ENCODE measurements around the gene ESPL1. TPM values are rescaled to one million over a fixed set of nuclear protein-coding genes. Genes with fewer than 3 reads are reported as not detected.
"Not testable (repeated sequence)": the region's sequence is repeated elsewhere in the genome, so short reads cannot be mapped to it uniquely, and the experiment has no call there.

Gene ESPL1
- total RNA-seq, 8 experiments from 2014 or later = 0.50 to 15.2 (median 0.66) TPM

DNA sequence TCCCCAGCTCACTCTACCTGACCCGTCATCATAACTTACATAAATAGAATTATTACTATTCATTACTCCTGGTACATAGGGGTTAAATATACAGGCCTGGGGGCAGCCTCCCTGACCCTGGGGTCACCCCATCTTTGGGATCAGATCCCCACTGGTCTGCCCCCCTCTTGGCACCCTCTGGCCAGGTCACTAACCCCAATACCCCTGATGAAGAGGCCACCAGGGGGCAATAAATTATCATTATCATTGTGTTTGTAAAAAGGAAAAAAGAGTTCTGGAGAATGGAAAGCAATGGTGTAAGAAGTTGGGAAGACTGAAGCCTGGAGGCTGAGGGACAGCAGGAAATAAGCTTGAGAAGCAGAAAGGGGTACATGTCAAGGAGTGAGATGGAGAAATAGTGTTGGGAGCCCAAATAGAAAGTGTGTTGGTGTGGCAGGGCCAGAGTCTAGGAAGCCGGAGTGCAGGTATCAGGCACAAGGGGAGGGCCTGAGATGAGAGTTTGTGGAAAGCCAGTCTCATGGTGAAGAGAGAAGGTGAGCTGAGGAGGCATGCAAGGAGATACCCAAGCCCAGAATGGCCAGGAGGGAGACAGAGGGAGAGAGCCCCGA lies 59.4 kb downstream of the ESPL1 start:
- 67 to 100% (median 91%) methylated on average over 1 to 3 of the region's 3 CpGs; no CpG with 5 or more reads in 2 of the 10 experiments for WGBS, 10 experiments
- in situ Hi-C loops (cut with MboI; ENCODE audit: low pct_unique_long_range_greater_than_20kb in 2 of 9, low sequenced_read_pairs in 9 of 9, unreplicated experiment in 9 of 9) = loop anchor here in 3 of 9 experiments (25.0 kb wide), 2 partner anchors 110 to 185 kb away; partner anchors contain the start of genes NPFF (in 2 of the 3), TARBP2 (in 2 of the 3) and PRR13 (in 1 of the 3)
- H3K4me1 ChIP-seq (replicated peaks in 1 of 2) = peaks cover 12 to 15% of the 10 kb centered on the region in 2 donors
- H3K4me3 ChIP-seq = no peak overlapping the region
- no peak overlapping the region for H3K27ac ChIP-seq
- no peak for ATAC-seq (replicated peaks in 6 of 8)

DNA sequence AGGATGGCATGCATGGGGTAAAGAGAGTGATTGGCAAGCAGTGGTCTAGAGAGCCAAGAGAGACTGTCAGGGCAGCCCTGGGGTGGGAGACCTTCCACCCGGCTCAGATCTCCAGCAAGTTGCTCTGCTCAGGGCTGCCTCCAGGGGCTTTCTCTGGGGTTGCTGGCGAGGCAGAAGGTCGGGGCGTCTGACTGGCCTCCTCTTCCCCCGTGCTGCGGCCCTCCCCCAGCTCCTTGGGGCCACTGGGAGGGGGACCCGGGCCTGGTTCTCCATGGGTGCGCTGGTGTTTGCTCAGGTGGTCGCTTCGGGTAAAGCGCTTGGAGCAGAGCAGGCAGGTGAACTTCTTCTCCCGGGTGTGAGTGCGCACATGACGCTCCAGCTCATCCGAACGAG lies 59.9 kb downstream of the ESPL1 start:
- in situ Hi-C loops (cut with MboI; ENCODE audit: low pct_unique_long_range_greater_than_20kb in 2 of 9, low sequenced_read_pairs in 9 of 9, unreplicated experiment in 9 of 9) = loop anchor here in 3 of 9 experiments (25.0 kb wide), 2 partner anchors 109 to 184 kb away; partner anchors contain the start of genes NPFF (in 2 of the 3), TARBP2 (in 2 of the 3) and PRR13 (in 1 of the 3)
- H3K4me1 ChIP-seq (replicated peaks in 1 of 2) = peaks cover 12 to 15% of the 10 kb centered on the region in 2 donors
- no peak overlapping the region for H3K27ac ChIP-seq
- ATAC-seq (replicated peaks in 6 of 8) = no peak
- no peak overlapping the region for H3K4me3 ChIP-seq
- WGBS, 10 experiments = 0 to 50% (median 26%) methylated on average over 1 to 4 of the region's 16 CpGs; no CpG with 5 or more reads in 7 of the 10 experiments

DNA sequence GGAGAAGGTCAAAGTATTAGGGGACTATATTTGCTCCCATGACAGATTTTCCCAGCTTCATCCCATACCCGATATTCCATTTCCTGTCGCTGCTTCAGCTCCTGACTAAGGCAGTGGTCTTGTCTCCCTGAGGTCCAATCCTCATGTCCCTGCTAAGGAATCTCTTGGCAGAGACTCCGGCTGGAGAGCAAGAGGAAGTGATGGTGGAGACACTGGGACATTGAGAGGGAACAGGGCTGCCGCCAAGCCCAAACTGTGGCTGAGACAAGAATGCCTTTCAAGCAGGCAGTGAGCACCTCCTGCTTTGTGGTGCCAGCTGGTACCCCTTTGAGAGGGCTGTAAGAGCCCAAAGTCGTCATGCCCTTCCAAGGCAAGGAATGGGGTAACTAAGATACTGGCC lies 62.6 kb downstream of the ESPL1 start:
- in situ Hi-C loops (cut with MboI; ENCODE audit: low pct_unique_long_range_greater_than_20kb in 2 of 9, low sequenced_read_pairs in 9 of 9, unreplicated experiment in 9 of 9) = loop anchor here in 3 of 9 experiments (25.0 kb wide), 2 partner anchors 107 to 182 kb away; partner anchors contain the start of genes NPFF (in 2 of the 3), TARBP2 (in 2 of the 3) and PRR13 (in 1 of the 3)
- H3K27ac ChIP-seq = no peak overlapping the region
- H3K4me1 ChIP-seq (replicated peaks in 1 of 2) = peaks cover 0 to 4% of the 10 kb centered on the region in 2 donors
- no peak overlapping the region for H3K4me3 ChIP-seq
- ATAC-seq (replicated peaks in 6 of 8) = no peak
- 65 to 93% (median 80%) methylated on average over 1 to 5 of the region's 5 CpGs; no CpG with 5 or more reads in 3 of the 10 experiments for WGBS, 10 experiments

DNA sequence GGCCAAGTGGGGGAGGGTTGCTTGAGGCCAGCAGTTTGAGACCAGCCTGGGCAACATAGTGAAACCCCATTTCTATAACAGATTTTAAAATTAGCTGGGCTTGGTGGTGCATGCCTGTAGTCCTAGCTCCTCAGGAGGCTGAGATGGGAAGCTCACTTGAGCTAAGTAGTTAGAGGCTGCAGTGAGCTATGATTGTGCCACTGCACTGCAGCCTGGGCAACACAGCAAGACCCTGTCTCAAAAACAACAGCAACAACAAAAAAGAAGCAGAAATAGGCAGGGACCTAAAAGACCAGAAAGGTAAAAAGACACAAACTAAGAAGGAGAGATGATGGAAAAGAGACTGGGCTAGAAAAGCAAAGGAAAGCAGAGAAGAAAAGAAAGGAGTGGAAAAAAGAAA lies 64.2 kb downstream of the ESPL1 start:
- ATAC-seq (replicated peaks in 6 of 8); H3K4me3 ChIP-seq; H3K4me1 ChIP-seq (replicated peaks in 1 of 2); H3K27ac ChIP-seq: not testable (repeated sequence)
- in situ Hi-C loops (cut with MboI; ENCODE audit: low pct_unique_long_range_greater_than_20kb in 2 of 9, low sequenced_read_pairs in 9 of 9, unreplicated experiment in 9 of 9) = loop anchor here in 3 of 9 experiments (25.0 kb wide), 2 partner anchors 105 to 180 kb away; partner anchors contain the start of genes NPFF (in 2 of the 3), TARBP2 (in 2 of the 3) and PRR13 (in 1 of the 3)

DNA sequence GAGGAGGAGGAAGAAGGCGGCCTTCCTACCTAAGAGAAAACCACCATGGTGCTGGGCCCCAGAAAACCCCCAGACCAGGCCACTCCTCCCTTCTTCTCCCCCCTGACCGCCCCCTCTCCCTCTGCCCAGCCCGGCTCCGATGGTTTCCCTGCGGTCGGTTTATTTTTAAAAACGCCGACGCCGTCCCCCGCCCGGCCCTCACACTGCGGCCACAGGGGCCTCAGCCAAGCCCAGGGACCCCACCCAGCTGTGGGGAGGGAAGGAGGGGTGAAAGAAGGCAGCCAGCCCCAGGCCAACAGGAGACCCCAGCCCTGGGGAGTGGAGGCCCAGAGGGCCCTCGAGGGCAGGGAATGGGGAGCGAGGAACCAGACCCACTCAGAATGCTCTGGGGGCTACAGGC lies 64.6 kb downstream of the ESPL1 start:
- Histone ChIP-seq H3K4me3 (no peak overlapping the region), H3K27ac (no peak overlapping the region), H3K4me1 (replicated peaks in 1 of 2) (no peaks in the 10 kb centered on the region)
- in situ Hi-C loops (cut with MboI; ENCODE audit: low pct_unique_long_range_greater_than_20kb in 2 of 9, low sequenced_read_pairs in 9 of 9, unreplicated experiment in 9 of 9) = loop anchor here in 3 of 9 experiments (25.0 kb wide), 2 partner anchors 105 to 180 kb away; partner anchors contain the start of genes NPFF (in 2 of the 3), TARBP2 (in 2 of the 3) and PRR13 (in 1 of the 3)
- WGBS, 10 experiments = 26 to 90% (median 63%) methylated on average over 1 to 8 of the region's 15 CpGs; no CpG with 5 or more reads in 4 of the 10 experiments
- no peak for ATAC-seq (replicated peaks in 6 of 8)

DNA sequence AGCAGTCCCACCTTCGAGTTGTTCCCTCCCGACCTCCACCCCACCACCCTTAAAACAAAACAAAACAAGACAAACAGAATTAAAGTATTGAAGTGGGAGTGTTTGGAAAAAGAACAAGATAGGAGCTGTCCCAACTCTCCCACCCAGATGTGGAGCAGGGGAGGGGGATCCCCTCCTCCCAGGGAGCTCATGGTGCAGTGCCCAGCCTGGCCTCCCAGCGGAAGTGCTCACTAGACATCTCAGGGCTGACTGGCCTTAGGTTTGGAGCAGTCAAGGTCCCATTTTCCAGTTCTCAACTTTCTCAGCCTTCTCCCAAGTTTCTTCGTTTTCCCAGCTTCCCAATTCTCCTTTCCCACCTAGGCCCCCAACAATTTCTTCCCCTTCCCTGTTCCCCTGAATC lies 65.2 kb downstream of the ESPL1 start:
- Histone ChIP-seq H3K4me1 (replicated peaks in 1 of 2) (no peaks in the 10 kb centered on the region), H3K4me3 (no peak overlapping the region), H3K27ac (no peak overlapping the region)
- no peak for ATAC-seq (replicated peaks in 6 of 8)
- in situ Hi-C loops (cut with MboI; ENCODE audit: low pct_unique_long_range_greater_than_20kb in 2 of 9, low sequenced_read_pairs in 9 of 9, unreplicated experiment in 9 of 9) = loop anchor here in 3 of 9 experiments (25.0 kb wide), 2 partner anchors 104 to 179 kb away; partner anchors contain the start of genes NPFF (in 2 of the 3), TARBP2 (in 2 of the 3) and PRR13 (in 1 of the 3)
- WGBS, 10 experiments = 20 to 78% methylated on average over 1 of the region's 4 CpGs; no CpG with 5 or more reads in 8 of the 10 experiments

DNA sequence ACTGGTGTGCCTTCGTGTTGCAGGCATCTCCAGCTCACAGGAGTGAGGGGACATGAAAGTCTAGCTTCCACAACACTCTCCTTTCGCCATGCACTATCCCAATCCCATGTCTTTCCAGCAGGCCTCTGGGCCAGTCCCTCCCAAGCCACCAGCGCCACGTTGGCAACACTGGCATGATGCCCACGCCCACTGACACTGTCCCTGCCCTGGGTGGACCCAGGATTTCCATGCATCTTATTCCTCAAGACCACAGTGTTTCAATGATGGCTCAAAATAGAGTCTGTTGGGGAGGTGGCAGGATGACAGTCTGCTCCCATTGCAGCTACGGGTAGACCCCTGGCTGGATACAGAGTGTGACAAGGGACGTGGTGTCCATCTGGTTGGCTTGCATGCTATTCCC lies 65.7 kb downstream of the ESPL1 start:
- in situ Hi-C loops (cut with MboI; ENCODE audit: low pct_unique_long_range_greater_than_20kb in 2 of 9, low sequenced_read_pairs in 9 of 9, unreplicated experiment in 9 of 9) = loop anchor here in 3 of 9 experiments (25.0 kb wide), 2 partner anchors 103 to 178 kb away; partner anchors contain the start of genes NPFF (in 2 of the 3), TARBP2 (in 2 of the 3) and PRR13 (in 1 of the 3)
- Histone ChIP-seq H3K27ac (no peak overlapping the region), H3K4me3 (no peak overlapping the region), H3K4me1 (replicated peaks in 1 of 2) (no peaks in the 10 kb centered on the region)
- ATAC-seq (replicated peaks in 6 of 8) = no peak
- 0 to 71% (median 37%) methylated on average over 1 to 3 of the region's 7 CpGs; no CpG with 5 or more reads in 4 of the 10 experiments for WGBS, 10 experiments

DNA sequence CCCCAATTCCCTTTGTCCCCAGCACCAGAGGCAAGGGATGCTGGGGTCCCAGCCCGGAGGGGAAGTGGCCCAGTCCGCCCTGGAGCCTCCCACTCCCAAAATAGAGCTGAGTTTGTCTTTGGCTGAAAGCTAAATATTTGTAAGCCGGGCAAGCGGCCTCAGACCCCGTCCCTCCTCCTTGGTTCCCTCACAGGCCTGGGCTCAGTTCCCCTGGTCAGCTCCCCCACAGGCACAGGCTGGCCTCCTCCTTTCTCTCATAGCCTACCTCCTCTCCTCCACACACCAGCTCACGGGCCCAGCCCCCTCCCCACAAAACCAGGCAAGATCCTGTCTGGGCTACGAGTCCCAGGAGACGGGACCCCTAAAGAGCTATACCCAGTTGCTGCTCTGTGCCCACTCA lies 66.7 kb downstream of the ESPL1 start:
- ATAC-seq (replicated peaks in 6 of 8) = no peak
- WGBS, 10 experiments = 80 to 92% (median 83%) methylated on average over 1 to 2 of the region's 8 CpGs; no CpG with 5 or more reads in 7 of the 10 experiments
- Histone ChIP-seq H3K27ac (no peak overlapping the region), H3K4me3 (no peak overlapping the region), H3K4me1 (replicated peaks in 1 of 2) (no peaks in the 10 kb centered on the region)
- in situ Hi-C loops (cut with MboI; ENCODE audit: low pct_unique_long_range_greater_than_20kb in 2 of 9, low sequenced_read_pairs in 9 of 9, unreplicated experiment in 9 of 9) = loop anchor here in 3 of 9 experiments (25.0 kb wide), 2 partner anchors 102 to 177 kb away; partner anchors contain the start of genes NPFF (in 2 of the 3), TARBP2 (in 2 of the 3) and PRR13 (in 1 of the 3)

DNA sequence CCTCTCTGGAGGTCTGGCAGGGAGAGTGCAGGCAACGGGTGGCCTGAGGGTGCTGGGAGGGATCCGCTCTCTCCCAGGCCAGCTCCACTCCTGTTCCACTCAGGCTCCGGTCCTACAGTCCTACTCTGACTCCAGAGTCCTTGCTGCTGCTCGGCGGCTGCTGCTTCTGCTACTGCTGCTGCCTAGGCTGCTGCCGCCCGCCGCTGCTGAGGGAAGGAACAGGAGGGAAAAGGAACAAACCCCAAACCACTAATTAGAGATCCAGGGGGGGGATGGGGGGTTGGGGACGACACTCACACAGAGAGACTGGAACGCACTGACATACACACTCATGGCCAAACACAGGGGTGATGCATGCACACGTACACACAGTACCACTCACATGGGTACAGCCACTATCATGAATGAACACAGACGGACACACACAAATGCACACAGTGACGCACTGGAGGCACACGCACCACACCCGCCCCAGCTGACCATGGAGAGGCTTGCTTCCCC lies 68.1 kb downstream of the ESPL1 start, which contains the start of gene SP7:
Gene SP7 (minus strand): TSS at position 174 of the 501 bp plus-strand sequence. CDS start 708 bp downstream, outside the sequence.
- no peak within 1 kb of the TSS for H3K4me3 ChIP-seq
- H3K27ac ChIP-seq = no peak within 1 kb of the TSS
- peak in 6 of 8 experiments; percentile 16 to 79 (median 34) for ATAC-seq (replicated peaks in 6 of 8)
- WGBS, 10 experiments = 50 to 60% methylated on average over 1 to 5 of the region's 15 CpGs; no CpG with 5 or more reads in 8 of the 10 experiments
- no peaks in the 10 kb centered on the region for H3K4me1 ChIP-seq (replicated peaks in 1 of 2)
- in situ Hi-C loops (cut with MboI; ENCODE audit: low pct_unique_long_range_greater_than_20kb in 2 of 9, low sequenced_read_pairs in 9 of 9, unreplicated experiment in 9 of 9) = loop anchor here in 3 of 9 experiments (25.0 kb wide), 2 partner anchors 101 to 176 kb away; partner anchors contain the start of genes NPFF (in 2 of the 3), TARBP2 (in 2 of the 3) and PRR13 (in 1 of the 3)

DNA sequence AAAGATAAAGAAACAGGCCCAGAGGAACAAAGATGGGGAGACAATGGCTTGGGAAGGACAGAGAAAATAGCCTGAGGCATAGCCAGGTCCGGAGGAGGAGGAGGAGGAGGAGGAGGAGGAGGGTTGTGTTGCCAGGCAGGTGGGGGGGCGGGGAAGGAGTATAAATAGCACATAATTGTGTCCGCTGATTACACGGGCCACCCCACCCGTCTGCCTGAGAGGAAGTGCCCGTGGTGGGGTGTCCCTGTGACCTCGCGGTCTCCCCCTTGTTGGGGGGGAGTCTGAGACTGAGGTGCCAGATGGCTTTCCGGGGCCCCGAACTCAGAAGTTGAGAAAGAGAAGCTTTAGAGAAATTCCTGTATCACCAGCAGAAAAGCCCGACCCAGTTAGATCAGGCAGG lies 69.9 kb downstream of the ESPL1 start:
- no peak for ATAC-seq (replicated peaks in 6 of 8)
- Histone ChIP-seq H3K4me1 (replicated peaks in 1 of 2) (no peaks in the 10 kb centered on the region), H3K4me3 (no peak overlapping the region), H3K27ac (no peak overlapping the region)
- WGBS, 10 experiments = 0 to 80% (median 73%) methylated on average over 1 to 4 of the region's 11 CpGs; no CpG with 5 or more reads in 3 of the 10 experiments
- in situ Hi-C loops (cut with MboI; ENCODE audit: low pct_unique_long_range_greater_than_20kb in 2 of 9, low sequenced_read_pairs in 9 of 9, unreplicated experiment in 9 of 9) = loop anchor here in 3 of 9 experiments (25.0 kb wide), 2 partner anchors 99 to 174 kb away; partner anchors contain the start of genes NPFF (in 2 of the 3), TARBP2 (in 2 of the 3) and PRR13 (in 1 of the 3)

DNA sequence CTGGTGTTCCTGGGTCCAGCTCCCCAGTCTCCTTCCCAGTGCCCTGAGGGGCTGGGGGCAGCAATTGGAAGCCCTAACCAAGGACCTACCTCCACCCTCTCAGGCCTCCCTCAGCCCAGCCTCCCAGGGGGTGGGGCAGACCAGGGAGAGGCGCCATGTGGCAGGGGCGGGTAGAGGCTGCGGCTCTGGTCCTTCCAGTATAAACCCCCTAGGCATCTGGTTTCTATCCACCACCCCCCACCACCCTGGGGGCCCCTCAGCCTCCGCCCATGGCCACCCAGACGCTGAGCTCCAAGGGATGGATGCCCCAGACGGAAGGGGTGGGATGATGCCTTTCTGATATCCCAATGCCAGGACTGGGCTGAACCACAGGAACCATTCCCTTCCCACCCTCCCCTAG lies 70.8 kb downstream of the ESPL1 start:
- no CpG with 5 or more reads among the region's 6 CpGs for WGBS, 10 experiments
- Histone ChIP-seq H3K4me3 (no peak overlapping the region), H3K4me1 (replicated peaks in 1 of 2) (no peaks in the 10 kb centered on the region), H3K27ac (no peak overlapping the region)
- in situ Hi-C loops (cut with MboI; ENCODE audit: low pct_unique_long_range_greater_than_20kb in 2 of 9, low sequenced_read_pairs in 9 of 9, unreplicated experiment in 9 of 9) = loop anchor here in 3 of 9 experiments (25.0 kb wide), 2 partner anchors 98 to 173 kb away; partner anchors contain the start of genes NPFF (in 2 of the 3), TARBP2 (in 2 of the 3) and PRR13 (in 1 of the 3)
- peak in 4 of 8 experiments; percentile 14 to 78 (median 58) for ATAC-seq (replicated peaks in 6 of 8)

DNA sequence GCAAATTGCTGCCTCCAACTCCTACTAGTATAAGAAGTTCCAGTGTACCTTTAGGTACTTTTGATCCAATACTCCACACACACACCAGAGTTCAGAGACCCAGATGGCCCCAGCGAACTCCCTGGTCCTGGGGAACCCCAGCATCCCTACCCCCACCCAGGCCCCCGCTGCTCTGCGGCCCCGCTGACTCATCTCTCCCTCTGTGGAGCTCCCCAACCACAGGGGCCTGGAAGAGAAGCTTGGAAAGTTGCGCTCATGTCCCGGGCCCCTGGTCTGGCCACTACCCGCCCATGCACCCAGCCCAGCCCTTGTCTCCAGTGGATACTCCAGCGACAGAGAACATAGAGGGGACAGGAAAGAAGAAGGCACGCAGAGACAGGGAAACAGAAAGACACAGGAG lies 72.3 kb downstream of the ESPL1 start:
- in situ Hi-C loops (cut with MboI; ENCODE audit: low pct_unique_long_range_greater_than_20kb in 2 of 9, low sequenced_read_pairs in 9 of 9, unreplicated experiment in 9 of 9) = loop anchor here in 3 of 9 experiments (10.0 to 25.0 kb wide), 3 partner anchors 84 to 172 kb away; partner anchors contain the start of genes NPFF (in 2 of the 3), TARBP2 (in 2 of the 3), AMHR2 (in 1 of the 3) and PRR13 (in 1 of the 3)
- H3K27ac ChIP-seq = no peak overlapping the region
- ATAC-seq (replicated peaks in 6 of 8) = no peak
- H3K4me1 ChIP-seq (replicated peaks in 1 of 2) = peaks cover 0 to 1% of the 10 kb centered on the region in 2 donors
- no peak overlapping the region for H3K4me3 ChIP-seq
- 90% methylated on average over 2 of the region's 9 CpGs; no CpG with 5 or more reads in 9 of the 10 experiments for WGBS, 10 experiments
